Iris pigment epithelial cell (primary cell): ENCODE results near the gene TBC1D22B.
"Not testable (repeated sequence)": the region's sequence is repeated elsewhere in the genome, so short reads cannot be mapped to it uniquely, and the experiment has no call there.

Experiments used
- DNase-seq: peaks from one replicate; pipeline ENCODE4 v3.0.0-alpha.2; 2011; ENCODE audit warnings: low read depth

The TBC1D22B gene

DNA sequence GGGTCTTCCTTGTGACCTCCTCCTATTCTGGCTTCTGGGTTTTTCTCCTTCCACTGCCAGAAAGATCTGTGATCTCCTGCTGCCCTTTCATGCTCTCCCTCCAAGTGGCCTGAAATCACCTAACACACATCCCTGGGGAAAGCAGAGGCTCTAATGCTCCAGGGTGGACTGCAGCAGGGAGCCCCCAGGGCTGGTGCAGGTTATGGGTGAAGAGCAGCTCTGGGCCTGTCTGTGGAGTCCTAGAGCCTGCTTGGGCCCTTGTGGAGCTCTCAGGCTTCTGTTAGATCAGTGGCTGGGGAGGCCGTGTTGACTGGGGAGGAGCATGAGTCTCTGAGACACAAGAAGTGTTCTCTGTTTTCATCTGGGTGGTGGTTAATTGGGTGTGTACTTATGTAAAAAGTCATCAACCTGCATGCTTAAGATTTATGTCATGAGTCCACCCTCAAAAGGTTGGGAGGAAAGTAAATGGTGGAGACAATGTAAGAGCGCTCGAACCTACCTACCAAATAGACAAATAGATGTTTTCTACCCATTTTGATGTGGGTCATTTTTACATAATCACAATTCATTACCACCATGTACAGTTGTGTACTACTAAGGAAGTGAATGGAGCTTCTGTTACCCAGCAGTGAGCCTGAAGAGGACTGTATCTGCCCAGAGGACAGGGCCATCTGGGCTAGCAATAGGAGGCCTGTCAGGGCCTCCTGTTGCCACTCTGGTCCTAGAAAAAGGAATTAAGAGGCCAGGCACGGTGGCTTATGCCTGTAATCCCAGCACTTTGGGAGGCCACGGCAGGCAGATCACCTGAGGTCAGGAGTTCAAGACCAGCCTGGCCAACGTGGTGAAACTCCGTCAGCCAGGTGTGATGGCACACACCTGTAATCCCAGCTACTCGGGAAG, 64.2 kb downstream of the TBC1D22B start:
- no peak for DNase-seq

DNA sequence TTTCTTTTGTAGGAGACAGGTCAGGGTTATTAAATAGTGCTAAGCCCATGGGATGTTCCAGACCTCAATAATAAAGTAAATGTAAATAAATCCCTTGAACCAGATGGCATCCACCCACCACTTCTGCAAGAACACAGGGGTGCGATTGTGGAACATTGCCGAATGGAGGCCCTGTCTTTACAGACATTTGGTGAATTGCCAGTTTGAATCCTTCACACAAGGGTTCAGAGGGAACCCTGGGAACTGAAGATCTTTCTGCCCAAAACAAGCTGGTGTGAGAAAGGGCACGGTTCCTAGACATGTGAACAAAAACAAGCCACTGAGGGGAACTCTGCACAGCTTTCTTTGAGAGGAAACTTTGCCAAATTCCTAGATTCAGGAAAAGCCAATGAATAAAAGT, 66.0 kb downstream of the TBC1D22B start:
- DNase-seq, result peak; percentile 27

DNA sequence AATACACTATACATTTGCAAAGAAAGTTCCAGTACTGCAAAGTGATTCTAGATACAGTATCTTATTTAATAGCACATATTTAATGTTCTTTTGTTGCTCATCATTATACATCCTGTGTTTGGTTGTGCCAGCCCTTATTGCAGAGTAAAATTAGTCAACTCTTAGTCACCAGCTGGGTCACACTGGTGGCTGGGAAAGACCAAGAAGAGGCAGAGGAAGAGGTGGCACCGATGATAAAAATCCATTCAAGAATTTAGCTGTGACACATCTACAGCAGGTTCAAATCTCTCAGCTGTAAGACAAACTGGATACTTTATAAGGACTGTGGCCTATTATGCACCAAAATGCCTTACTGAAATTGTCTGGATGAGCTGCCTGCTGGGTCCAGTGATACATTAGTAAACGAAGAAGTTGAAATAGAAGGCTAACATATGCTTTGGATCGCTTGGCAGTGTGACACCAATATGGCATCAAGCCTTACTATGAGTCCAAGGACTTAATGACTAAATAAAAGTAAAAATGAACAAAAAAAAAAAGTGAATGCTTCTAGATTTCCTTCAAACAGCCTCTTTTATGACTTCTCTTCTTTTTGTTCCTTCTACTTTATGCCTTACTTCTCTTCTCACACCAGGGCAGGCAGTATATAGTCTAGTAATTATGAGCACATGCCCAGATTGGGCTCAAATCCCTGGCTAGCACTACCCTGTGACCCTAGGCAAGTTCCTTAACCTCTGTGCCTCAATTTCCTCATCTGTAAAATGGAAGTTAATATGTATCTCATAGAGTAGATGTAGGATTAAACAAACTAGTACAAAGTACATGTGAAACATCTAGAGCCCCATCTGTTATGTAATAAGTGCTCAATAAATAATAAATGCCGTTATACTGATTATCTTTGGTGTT, 66.8 kb downstream of the TBC1D22B start:
- DNase-seq, result peak; percentile 33

DNA sequence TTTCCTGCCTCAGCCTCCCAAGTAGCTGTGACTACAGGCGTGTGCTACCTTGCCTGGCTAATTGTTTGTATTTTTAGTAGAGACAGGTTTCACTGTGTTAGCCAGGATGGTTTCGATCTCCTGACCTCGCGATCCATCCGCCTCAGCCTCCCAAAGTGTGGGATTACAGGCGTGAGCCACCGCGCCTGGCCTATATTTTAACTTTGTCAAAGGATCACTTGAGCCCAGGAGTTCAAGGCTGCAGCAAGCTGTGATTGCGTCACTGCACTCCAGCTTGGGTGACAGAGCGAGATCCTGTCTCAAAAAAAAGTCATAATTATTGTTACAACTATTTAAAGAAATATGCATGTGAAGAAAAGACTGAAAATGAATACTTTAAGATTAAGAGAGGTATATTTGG, 72.8 kb downstream of the TBC1D22B start:
- not testable (repeated sequence) for DNase-seq

DNA sequence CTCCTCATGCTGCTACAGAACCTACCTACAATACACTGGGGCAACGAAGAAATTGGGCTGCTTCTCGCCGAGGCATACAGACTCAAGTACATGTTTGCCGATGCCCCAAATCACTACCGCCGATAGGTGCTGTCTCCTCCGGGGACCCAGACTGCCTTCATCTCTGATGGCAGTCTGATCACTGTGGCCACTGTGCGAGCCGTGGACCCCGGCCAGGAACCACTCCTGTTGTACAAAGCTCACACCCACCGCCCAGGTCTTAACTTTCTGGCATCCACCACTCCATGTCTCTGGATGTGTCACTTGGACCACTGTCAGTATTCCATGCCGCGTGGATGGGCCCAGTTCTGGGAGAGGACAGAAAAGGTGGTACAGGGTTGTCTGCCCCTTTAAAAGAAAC, 73.5 kb downstream of the TBC1D22B start:
- DNase-seq, result no peak

DNA sequence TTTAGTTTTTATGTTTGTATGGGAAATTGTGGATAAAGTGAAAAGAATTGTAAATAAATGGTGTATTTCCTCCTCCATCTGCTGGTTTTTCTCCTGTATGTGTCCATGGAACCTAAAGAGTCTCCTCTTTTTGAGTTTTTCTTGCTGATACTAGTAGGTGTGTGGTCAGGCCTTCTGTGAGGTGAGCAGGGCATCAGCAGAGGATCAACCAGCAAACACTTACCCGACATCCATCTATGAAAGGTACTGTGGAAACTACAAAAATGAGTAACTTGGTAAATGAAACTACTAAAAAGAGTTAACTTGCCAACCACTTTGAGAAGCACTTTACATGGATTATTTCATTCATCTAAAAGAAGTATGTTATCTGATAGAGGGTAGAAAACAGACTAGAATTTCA, 75.3 kb downstream of the TBC1D22B start:
- no peak for DNase-seq

DNA sequence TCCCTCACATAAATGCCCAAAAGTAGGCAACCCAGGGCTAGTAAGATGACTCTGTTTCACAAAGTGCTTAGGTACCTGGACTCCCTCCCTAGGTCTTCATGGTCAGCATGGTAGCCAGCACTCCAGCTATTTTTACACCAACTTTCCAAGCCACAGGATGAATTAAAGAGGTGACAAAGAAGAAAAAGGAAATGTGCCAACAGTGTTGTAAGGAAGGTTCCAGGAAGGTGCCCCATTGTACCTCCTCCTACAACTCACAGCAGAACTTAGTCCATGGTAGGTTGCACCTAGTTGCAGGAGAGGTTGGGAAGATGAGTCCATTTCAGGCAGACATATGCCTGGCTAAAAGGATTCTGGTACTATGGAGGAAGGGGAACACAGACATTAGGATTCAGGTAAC, 76.5 kb downstream of the TBC1D22B start:
- no peak for DNase-seq

DNA sequence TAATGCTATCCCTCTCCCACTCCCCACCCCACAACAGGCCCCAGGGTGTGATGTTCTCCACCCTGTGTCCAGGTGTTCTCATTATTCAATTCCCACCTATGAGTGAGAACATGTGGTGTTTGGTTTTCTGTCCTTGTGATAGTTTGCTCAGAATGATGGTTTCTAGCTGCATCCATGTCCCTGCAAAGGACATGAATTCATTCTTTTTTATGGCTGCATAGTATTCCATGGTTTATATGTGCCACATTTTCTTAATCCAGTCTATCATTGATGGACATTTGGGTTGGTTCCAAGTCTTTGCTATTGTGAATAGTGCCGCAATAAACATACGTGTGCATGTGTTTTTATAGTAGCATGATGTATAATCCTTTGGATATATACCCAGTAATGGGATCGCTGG, 80.7 kb downstream of the TBC1D22B start:
- not testable (repeated sequence) for DNase-seq

DNA sequence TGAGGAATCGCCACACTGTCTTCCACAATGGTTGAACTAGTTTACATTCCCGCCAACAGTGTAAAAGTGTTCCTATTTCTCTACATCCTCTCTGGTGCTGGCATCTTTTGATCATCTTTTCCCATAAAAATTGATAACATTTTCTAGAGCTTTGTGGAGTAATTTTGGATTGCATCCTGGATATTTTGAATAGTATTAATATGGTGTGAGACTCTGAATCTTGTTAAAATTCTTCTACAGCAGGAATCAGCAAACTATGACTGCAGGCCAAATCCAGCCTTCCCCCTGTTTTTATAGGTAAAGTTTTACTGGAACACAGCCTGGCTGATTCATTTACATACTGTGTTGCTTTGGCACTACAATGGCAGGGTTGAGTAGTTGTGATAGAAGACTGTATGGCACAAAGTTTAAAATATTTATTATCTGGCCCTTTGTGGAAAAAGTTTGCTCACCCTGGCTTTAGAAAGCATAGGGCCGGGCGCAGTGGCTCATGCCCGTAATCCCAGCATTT, 81.2 kb downstream of the TBC1D22B start:
- no peak for DNase-seq

DNA sequence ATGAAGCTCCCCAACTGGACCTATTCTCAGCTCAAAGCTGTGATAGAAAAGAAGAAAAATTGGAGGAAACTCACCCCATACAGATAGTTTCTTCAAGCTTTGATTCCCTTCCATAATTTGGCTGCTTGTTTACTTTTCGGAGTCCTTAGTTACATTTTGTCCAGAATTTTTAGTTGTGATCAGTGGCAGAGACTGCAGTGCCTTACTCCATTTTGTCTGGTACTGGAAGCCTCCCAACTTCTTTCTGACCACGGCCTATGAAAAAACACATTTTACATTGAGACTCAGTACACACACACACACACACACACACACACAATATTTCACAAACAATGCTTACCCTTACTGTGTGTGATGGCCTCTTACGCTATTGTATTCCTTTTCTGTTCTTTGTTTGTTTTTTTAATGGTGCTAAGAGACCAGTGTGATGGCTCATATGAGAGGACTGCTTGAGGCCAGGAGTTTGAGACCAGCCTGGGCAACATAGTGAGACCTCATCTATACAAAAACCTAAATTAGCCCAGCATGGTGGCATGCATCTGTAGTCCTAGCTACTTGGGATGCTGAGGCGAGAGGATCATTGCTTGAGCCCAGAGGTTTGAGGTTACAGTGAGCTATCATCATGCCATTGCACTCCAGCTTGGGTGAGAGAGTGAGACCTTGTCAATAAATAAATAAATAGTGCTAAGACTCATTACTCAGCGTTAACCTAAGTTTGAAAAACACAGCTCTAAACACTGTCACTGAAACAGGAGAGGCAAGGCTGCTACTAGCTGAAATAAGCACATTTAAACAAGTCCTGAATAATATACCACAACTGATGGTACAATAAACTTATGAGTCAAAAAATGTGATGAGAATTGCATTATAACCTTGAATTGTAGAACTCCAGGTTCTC, 82.4 kb downstream of the TBC1D22B start:
- DNase-seq, result peak; percentile 22

DNA sequence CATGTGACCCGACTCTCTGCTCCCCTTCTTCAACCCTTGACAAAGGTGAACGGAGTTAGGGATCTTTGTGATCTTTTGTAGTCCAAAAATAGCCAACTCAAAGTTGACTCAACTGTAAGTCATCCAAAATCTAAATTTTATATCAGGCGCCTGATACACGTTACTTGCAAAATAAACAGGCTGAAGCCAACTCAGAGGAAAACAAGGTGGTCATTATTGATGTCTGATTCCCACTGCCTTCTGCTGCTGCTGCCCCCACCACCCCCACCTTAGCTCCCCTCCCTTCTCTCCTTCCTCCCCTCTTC, 83.0 kb downstream of the TBC1D22B start:
- peak; percentile 21 for DNase-seq

DNA sequence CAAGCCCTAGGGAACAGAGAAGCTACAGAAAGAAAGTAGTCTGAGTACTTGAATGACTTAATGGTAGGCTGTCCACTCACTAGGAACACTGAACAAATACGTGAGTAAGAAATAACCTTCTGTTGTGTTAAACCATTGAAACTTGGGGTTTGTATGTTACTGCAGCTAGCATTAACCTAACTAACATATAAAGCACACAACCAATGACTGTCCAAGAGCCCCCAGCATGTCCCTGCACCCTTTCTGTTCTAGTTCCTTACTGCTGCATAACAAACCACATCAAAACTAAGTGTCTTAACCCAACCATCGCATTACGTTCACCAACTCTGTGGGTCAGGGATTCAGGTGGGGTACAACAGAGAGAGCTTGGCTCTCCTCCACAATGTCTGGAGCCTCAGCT, 85.7 kb downstream of the TBC1D22B start:
- no peak for DNase-seq

DNA sequence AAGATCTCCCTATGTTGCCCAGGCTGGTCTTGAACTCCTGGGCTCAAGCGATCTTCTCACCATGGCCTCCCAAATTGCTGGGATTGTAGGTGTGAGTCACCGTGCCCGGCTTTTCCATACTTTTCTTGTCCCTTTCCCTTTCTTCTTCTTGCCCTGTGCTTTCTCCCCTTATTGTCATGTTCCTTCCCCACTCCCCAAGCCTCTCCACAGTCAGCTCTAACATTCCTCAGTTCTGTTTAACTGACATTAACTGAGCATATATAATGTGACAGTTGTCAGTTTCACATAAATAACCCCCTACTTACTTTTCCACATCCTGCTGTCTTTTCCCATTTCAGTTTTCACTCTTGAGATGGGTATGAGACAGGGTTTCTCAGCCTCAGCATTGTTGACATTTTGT, 86.7 kb downstream of the TBC1D22B start:
- no peak for DNase-seq

DNA sequence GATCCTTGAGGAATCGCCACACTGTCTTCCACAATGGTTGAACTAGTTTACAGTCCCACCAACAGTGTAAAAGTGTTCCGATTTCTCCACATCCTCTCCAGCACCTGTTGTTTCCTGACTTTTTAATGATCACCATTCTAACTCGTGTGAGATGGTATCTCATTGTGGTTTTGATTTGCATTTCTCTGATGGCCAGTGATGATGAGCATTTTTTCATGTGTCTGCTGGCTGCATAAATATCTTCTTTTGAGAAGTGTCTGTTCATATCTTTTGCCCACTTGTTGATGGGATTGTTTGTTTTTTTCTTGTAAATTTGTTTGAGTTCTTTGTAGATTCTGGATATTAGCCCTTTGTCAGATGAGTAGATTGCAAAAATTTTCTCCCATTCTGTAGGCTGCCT, 88.2 kb downstream of the TBC1D22B start:
- DNase-seq, result not testable (repeated sequence)

DNA sequence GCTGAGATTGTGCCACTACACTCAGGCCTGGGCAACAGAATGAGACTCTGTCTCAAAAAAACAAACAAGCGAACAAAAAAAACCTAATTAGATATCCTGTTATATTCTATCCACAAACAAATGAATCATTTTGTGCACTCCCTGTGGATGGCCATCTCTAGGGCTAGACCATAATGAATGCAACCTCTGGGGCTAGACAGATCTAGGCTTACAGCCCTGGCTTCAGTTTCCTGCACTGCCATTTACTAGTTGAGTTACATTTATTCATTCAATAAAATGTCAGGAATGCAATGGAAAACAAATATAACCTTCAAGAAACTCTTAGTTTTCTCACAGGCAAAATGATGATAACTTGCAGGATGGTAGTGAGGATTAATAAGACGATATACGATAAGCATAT, 89.6 kb downstream of the TBC1D22B start:
- DNase-seq, result no peak

DNA sequence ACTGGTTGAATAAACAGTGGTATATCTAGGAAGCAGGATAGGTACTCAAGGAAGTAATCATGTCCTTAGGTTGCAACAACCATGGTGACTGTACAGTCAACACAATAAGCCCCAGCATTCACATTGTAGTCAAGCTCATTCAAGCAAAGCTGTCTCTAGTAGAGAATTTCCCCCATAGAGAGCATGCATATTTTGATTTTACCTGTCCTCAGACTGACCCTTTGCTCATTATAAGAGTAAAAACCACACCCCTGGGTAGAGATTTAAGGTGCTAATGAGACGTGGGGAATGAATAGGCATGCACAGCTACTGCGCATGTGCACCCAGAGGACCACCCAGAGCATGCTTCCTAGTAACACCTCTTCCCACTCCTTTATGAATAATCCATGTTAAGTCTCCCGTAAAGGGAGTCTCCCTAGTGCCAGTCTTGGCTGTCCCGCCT, 90.1 kb downstream of the TBC1D22B start:
- DNase-seq, result no peak

DNA sequence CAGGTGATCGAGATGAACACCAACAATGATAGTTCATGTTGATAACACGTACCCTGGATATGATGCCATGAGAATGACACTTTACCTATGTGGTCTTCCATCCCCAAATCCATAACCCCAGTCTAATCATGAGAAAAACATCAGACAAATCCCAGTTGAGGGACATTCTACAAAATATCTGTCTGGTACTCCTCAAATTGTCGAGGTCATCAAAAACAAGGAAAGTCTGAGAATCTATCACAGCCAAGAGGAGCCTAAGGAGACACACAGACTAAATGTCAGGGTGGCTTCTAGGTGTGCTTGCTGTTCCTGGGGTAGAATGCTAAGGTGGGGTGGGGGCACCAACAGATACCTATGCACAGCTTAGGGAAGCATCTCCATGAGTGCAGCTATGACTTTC, 93.5 kb downstream of the TBC1D22B start:
- DNase-seq, result no peak

DNA sequence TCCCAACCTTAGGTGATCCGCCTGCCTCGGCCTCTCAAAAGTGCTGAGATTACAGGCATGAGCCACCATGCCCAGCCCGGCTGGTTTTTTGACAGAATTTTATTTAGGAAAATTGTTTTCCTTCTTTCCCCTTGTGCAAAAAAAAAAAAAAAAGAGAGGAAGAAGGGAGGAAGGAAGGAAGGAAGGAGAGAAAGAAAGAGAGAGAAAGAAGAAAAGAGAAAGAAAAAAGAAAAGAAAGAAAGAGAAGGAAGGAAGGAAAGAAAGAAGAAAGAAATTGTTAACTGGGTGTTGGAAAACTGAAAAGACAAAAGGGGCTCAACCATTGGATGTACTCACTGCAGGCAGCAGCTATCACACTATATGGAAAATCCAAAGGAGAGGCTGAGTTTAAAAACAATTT, 94.8 kb downstream of the TBC1D22B start:
- no peak for DNase-seq

DNA sequence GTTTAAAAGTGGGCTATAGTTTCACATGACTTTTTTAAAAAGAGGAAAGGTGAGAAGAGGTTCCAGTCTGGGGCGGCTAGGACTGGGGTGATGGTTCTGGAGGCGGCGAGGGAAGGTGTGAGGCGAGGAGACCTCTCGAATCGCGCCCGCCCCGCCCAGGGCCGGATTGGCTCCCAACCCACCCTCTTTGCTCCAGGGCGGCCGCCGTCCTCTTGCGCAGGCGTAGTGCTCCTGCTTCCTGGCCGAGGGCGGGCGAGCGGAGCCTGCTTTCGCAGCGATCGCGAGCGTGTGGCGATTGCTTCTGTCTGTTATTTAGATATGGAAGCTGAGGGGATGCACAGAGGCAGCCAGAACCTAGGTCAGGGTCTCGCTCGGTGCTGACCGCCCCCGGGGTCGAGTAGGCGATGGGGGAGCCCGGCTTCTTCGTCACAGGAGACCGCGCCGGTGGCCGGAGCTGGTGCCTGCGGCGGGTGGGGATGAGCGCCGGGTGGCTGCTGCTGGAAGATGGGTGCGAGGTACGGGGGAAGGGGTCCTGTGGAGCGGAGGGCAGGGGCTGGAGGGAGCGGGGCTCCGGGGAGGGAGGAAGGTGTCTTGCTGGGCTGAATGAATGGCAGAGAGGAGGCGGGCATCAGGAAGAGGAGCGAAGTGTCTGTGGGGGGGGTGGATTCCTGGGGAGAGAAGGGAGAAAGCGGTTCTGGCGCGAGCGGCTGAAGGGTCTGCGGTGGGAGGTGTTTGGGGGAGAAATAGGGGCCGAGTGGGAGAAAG, 96.4 kb downstream of the TBC1D22B start, which contains the start of gene RNF8:
Gene RNF8 (plus strand): TSS at position 223 of the 765 bp plus-strand sequence. CDS start 182 bp downstream, at position 405.
- peak; percentile 88 for DNase-seq

DNA sequence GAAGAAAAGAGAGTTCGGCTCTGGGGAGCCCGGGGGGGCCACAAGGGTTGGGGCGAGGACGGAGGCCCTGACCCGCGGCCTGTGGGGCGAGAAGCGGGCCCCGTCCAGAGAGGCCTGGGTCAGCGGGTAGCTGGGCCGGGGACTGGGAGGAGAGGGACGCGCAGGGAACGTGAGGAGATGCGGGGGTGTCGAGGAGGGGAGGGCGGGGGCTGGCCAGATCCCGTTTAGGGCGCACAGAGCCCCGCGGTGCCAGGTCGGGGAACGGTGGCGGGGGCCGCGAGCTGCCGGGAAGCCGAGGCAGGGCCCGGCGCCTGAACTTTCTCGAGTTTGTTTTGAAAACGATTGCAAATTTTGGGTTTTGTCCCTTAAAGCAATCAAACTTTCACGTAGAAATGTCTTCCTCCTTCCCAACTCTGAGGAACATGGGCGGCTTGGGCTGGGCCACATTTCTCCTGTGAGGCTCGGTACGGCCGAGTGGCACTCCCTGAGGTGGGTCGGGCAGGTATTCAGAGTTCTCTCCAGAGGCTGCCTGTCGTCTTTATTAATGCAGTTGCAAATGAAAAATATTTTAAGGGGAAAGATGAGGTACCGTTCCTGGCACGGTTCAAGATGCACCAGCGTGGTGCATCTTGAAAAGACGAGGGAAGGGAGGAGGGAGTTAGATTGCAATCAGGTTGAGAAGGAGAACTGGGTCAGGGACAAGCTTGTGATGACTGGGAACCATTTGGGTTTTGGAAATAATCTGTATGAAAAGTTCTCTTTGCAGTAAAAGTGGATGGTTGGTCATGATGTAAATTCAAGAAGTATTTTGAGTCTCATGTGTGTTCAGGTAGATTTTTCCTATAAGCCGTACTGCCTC, 97.2 kb downstream of the TBC1D22B start:
- peak; percentile 30 for DNase-seq
